ENCODE data around the gene SEH1L. TPM values are rescaled to one million over a fixed set of nuclear protein-coding genes. Genes with fewer than 3 reads are reported as not detected.

SEH1L gene
- total and polyA plus RNA-seq, 10 of the 15 experiments (the other 5 are each of a cell fraction or from before 2014, with no cell fraction given), result 27.5 to 109 (median 52.8) TPM

DNA sequence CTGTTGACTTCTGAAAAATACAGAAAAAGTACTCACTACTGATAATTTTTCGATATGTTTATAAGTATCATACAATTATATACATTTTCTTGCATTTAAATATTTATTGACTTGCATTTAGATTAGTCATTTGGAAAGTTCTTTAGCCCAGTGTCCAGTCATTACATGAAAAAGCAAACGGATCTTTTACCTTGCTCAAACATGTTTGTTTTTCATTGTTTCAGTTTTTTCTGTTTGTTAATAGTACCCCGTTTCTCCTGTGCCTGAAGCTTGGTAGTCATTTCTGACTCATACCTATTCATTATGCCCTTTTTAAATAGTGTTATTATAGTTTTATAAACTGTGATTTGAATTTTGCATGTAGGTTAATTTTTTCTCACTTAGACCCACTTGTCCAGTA is 71.5 kb downstream of the SEH1L start (continued):
- TF ChIP-seq CREM (IDR thresholded peaks at IDR 0.05; ENCODE audit: low read depth) (peak; percentile 62; the same call in 1 of the 2 replicates), SPI1 (IDR thresholded peaks at IDR 0.05; ENCODE audit: borderline replicate concordance, insufficient read depth, low read depth, low read length) (no peak), RAD21 (IDR thresholded peaks at IDR 0.05; ENCODE audit: insufficient read depth, low read depth, low read length) (no peak), MEF2A (IDR thresholded peaks at IDR 0.05; ENCODE audit: insufficient read depth, low read depth, low read length) (0 out of 2 replicates have a peak, but pooled peaks have one; percentile 60), SMC3 (IDR thresholded peaks at IDR 0.05; ENCODE audit: borderline replicate concordance, low read length) (no peak), BCL11A (IDR thresholded peaks at IDR 0.05; ENCODE audit: low read depth, low read length) (peak; percentile 70; the same call in 1 of the 2 replicates), SIN3A (IDR thresholded peaks at IDR 0.05; ENCODE audit: low read depth, low read length) (no peak), NR2C1 (IDR thresholded peaks at IDR 0.05) (no peak), NFYA (IDR thresholded peaks at IDR 0.05; ENCODE audit: borderline replicate concordance, low read depth, low read length) (no peak), IKZF1 (conservative IDR thresholded peaks at IDR 0.05) (no peak), BHLHE40 (IDR thresholded peaks at IDR 0.05; ENCODE audit: borderline replicate concordance in 1 of 2, low read depth in 2 of 2, low read length in 1 of 2) (no peak)
- TF ChIP-seq, protein P1, sequence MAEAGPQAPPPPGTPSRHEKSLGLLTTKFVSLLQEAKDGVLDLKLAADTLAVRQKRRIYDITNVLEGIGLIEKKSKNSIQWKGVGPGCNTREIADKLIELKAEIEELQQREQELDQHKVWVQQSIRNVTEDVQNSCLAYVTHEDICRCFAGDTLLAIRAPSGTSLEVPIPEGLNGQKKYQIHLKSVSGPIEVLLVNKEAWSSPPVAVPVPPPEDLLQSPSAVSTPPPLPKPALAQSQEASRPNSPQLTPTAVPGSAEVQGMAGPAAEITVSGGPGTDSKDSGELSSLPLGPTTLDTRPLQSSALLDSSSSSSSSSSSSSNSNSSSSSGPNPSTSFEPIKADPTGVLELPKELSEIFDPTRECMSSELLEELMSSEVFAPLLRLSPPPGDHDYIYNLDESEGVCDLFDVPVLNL (IDR thresholded peaks at IDR 0.05; ENCODE audit: low read depth, low read length), result no peak
- TF ChIP-seq, protein P2, sequence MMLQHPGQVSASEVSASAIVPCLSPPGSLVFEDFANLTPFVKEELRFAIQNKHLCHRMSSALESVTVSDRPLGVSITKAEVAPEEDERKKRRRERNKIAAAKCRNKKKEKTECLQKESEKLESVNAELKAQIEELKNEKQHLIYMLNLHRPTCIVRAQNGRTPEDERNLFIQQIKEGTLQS (IDR thresholded peaks at IDR 0.05; ENCODE audit: borderline replicate concordance, extremely low read depth, low read depth, low read length), result no peak
- TF ChIP-seq, protein P3, sequence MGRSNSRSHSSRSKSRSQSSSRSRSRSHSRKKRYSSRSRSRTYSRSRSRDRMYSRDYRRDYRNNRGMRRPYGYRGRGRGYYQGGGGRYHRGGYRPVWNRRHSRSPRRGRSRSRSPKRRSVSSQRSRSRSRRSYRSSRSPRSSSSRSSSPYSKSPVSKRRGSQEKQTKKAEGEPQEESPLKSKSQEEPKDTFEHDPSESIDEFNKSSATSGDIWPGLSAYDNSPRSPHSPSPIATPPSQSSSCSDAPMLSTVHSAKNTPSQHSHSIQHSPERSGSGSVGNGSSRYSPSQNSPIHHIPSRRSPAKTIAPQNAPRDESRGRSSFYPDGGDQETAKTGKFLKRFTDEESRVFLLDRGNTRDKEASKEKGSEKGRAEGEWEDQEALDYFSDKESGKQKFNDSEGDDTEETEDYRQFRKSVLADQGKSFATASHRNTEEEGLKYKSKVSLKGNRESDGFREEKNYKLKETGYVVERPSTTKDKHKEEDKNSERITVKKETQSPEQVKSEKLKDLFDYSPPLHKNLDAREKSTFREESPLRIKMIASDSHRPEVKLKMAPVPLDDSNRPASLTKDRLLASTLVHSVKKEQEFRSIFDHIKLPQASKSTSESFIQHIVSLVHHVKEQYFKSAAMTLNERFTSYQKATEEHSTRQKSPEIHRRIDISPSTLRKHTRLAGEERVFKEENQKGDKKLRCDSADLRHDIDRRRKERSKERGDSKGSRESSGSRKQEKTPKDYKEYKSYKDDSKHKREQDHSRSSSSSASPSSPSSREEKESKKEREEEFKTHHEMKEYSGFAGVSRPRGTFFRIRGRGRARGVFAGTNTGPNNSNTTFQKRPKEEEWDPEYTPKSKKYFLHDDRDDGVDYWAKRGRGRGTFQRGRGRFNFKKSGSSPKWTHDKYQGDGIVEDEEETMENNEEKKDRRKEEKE (IDR thresholded peaks at IDR 0.05), result no peak
